GM12873 (cell line): ENCODE measurements around the gene ITIH1.

Experiments used
- CTCF ChIP-seq: IDR thresholded peaks from 2 replicates; pipeline ENCODE4 v1.5.1; 2012; ENCODE audit warnings: low read depth, mild to moderate bottlenecking, moderate library complexity, low read length, control low read depth; ENCODE audit not compliant: insufficient read depth; ENCODE audit errors: missing control alignments

The ITIH1 gene

GRCh38 chr3:52777959-52778805, 783 bp downstream of the ITIH1 start:
- no peak for TF ChIP-seq CTCF

GRCh38 chr3:52779011-52779836, 1.8 kb downstream of the ITIH1 start:
- no peak for TF ChIP-seq CTCF

- no peak for TF ChIP-seq CTCF
These were observed 2.6 kb downstream of the ITIH1 start for GRCh38 chr3:52779837-52780585.

GRCh38 chr3:52781741-52782140, 4.3 kb downstream of the ITIH1 start:
- TF ChIP-seq CTCF, result no peak

GRCh38 chr3:52782412-52783210, 5.2 kb downstream of the ITIH1 start:
- TF ChIP-seq CTCF, result no peak

- no peak for TF ChIP-seq CTCF
These were observed 5.8 kb downstream of the ITIH1 start for GRCh38 chr3:52783211-52783555.
